Lower leg skin (tissue), 3 donors: ENCODE data around the gene NBEAL1.

Experiments
- POLR2A ChIP-seq, 2 donors: fragments of 450-650 bp; IDR thresholded peaks; one replicate each; pipeline ENCODE4 v1.6.1; 2016 to 2017; ENCODE audit warnings: antibody characterized with exemption in 2 of 2, mild to moderate bottlenecking in 1 of 2, moderate library complexity in 1 of 2
- TF ChIP-seq, protein P1 (sequence below), 3 donors: fragments of 450-650 bp; IDR thresholded peaks; one replicate each; pipeline ENCODE4 v1.5.1; 2016; ENCODE audit warnings: antibody characterized with exemption in 3 of 3, mild to moderate bottlenecking in 3 of 3, moderate library complexity in 2 of 3

DNA sequence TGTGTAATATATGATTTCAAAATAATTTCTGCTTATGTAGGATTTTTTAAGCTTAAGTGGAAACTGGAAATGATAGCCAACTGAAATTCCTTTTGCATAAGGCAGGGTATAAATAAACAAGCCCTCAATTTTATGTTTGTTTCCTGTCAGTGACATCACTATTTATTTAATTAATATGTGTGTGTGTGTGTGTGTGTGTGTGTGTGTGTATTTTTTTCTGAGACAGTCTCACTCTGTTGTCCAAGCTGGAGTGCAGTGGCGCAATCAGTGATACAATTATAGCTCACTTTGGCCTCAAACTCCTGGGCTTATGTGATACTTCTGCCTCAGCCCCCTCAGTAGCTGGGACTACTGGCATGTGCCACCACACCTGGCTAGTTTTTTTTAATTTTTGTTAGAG lies 194.9 kb downstream of the NBEAL1 start:
- no peak for TF ChIP-seq POLR2A (IDR thresholded peaks at IDR 0.05)
- TF ChIP-seq, protein P1, sequence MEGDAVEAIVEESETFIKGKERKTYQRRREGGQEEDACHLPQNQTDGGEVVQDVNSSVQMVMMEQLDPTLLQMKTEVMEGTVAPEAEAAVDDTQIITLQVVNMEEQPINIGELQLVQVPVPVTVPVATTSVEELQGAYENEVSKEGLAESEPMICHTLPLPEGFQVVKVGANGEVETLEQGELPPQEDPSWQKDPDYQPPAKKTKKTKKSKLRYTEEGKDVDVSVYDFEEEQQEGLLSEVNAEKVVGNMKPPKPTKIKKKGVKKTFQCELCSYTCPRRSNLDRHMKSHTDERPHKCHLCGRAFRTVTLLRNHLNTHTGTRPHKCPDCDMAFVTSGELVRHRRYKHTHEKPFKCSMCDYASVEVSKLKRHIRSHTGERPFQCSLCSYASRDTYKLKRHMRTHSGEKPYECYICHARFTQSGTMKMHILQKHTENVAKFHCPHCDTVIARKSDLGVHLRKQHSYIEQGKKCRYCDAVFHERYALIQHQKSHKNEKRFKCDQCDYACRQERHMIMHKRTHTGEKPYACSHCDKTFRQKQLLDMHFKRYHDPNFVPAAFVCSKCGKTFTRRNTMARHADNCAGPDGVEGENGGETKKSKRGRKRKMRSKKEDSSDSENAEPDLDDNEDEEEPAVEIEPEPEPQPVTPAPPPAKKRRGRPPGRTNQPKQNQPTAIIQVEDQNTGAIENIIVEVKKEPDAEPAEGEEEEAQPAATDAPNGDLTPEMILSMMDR (IDR thresholded peaks at IDR 0.05), result no peak
